ENCODE results near the gene SSRP1.

Gene SSRP1

DNA sequence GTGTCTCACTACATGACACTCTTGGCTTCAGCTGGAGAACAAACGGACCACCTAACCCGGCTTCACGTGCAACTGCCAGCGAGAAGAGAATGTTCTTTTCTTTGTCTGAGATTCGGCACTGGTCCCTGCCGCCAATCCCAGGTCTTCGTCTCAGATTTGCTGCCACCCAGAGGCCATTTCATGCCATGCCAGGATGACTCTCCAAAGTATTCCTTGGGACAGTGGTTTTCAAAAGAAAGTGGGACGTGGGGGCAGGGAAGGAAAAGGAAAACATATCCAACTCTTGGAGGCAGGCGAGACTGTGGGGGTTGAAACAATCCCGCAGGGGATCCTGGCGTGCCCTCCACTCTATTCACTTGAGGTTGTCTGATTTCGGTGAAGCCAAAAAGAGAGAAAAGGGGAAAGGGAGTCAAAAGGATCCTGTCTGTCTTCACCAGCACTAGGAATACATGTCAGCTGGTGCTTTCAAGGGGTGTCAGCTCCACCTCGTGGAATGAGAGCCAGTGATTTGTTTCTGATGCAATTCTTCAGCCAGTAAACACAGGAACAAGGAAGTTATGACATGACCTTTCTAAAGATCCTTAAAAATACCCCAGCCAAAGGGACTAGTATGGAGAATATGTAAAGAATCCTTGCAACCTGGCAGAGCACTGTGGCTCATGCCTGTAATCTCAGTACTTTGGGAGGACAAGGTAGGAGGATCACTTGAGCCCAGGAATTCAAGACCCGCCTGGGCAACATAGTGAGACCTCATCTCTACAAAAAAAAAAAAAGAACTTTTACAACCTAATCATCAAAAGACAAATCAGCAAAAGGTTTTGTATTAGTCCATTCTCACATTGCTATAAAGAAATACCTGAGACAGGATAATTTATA is 57.6 kb downstream of the SSRP1 start:
- no peak for TF ChIP-seq YY1 (IDR thresholded peaks at IDR 0.05; ENCODE audit: insufficient read depth, insufficient read length)
- TF ChIP-seq SUZ12 (IDR thresholded peaks at IDR 0.05; ENCODE audit: extremely low read depth, insufficient read depth, insufficient read length): no peak
- TF ChIP-seq ZNF274 (IDR thresholded peaks at IDR 0.05; ENCODE audit: low read depth, low read length): no peak
- Histone ChIP-seq H3K36me3 (ENCODE audit: insufficient read depth, insufficient read length, low read length) (no peaks in the 10 kb centered on the region), H3K9ac (ENCODE audit: insufficient read length, low read depth) (peak overlapping the region; percentile 28), H3K27me3 (ENCODE audit: insufficient read depth, insufficient read length) (peaks cover 10% of the 10 kb centered on the region), H3K4me3 (ENCODE audit: insufficient read length, low read depth) (no peak overlapping the region), H3K9me3 (ENCODE audit: insufficient read depth, low read length) (peaks cover 24% of the 10 kb centered on the region), H3K4me1 (ENCODE audit: insufficient read depth, insufficient read length) (no peaks in the 10 kb centered on the region)
- DNase-seq (ENCODE audit: low read depth, low spot score): peak; percentile 76

DNA sequence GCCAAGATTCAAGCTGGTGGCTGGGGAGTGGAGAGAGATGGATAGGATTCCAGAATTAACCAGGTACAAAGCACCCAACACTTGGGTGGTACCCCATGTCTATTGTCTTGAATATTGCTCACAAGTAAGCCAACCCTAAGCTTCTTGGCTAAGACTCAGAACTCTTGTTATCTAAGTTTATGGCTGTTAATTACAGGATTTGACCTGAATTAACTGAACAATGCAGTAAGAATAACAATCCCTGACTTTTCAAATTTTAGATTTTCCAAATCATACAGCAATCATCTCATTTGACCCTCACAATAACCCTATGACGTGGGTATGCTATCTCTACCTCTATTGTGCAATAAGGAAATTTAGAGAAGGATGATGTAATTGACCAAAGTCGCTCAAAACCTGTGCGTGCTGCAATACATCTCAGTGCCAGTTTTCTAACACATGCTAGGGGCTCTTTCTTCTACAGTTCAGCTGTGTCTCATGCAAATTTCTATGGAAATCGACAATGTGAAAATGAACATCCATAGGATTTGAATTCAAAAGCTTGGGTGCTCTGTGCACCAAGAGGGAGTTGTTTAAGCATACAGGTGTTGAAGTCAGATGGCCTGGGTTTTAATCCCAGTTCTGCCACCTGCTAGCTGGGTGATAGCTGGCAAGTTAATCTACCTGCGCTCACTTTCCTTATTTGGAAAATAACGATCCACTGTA is 58.6 kb downstream of the SSRP1 start:
- H3K4me3 ChIP-seq (ENCODE audit: insufficient read length, low read depth): no peak overlapping the region
- no peaks in the 10 kb centered on the region for H3K36me3 ChIP-seq (ENCODE audit: insufficient read depth, insufficient read length, low read length)
- DNase-seq (ENCODE audit: low read depth, low spot score): no peak
- H3K9me3 ChIP-seq (ENCODE audit: insufficient read depth, low read length): peaks cover 24% of the 10 kb centered on the region
- H3K9ac ChIP-seq (ENCODE audit: insufficient read length, low read depth): no peak overlapping the region
- peaks cover 10% of the 10 kb centered on the region for H3K27me3 ChIP-seq (ENCODE audit: insufficient read depth, insufficient read length)
- H3K4me1 ChIP-seq (ENCODE audit: insufficient read depth, insufficient read length): no peaks in the 10 kb centered on the region
- TF ChIP-seq YY1 (IDR thresholded peaks at IDR 0.05; ENCODE audit: insufficient read depth, insufficient read length) (no peak), SUZ12 (IDR thresholded peaks at IDR 0.05; ENCODE audit: extremely low read depth, insufficient read depth, insufficient read length) (no peak), ZNF274 (IDR thresholded peaks at IDR 0.05; ENCODE audit: low read depth, low read length) (no peak)

DNA sequence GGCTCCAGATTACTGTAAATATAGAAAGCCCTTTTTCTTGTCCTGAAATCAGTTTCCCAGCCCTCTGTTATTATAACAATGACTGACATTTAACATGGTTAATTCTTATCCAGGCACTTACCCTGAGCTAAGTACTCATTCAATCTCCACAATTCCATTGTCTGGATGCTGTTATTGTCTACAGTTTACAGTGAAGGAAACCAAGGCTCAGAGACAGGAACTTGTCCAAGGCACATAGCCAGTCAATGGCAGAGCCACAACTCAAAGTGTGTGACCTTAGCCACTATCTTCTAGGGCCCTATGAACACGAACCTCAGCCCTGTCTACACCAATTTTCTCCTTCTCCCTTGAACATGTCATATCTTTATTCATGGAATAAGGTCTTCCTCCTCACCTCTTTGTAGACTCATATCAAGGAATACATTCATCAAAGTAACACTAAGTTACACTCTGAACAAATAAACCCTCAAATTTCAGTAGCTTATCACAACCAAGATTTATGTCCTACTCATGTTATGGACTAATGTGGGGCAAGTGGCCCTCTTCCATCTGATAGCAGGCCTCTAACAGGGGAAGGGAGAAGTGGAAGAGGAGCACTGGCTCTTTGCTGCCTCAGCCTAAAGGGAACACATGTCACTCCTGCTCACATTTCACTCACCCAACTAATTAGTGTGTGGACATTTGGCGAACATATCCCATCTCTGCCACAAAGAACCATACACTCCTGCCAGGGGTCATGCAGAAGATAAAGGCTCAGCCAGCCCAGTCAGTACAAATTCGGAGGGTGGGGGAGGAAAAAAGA is 59.3 kb downstream of the SSRP1 start:
- no peaks in the 10 kb centered on the region for H3K4me1 ChIP-seq (ENCODE audit: insufficient read depth, insufficient read length)
- H3K4me3 ChIP-seq (ENCODE audit: insufficient read length, low read depth): no peak overlapping the region
- DNase-seq (ENCODE audit: low read depth, low spot score): no peak
- no peak overlapping the region for H3K9ac ChIP-seq (ENCODE audit: insufficient read length, low read depth)
- peaks cover 10% of the 10 kb centered on the region for H3K27me3 ChIP-seq (ENCODE audit: insufficient read depth, insufficient read length)
- H3K9me3 ChIP-seq (ENCODE audit: insufficient read depth, low read length): peaks cover 21% of the 10 kb centered on the region
- H3K36me3 ChIP-seq (ENCODE audit: insufficient read depth, insufficient read length, low read length): no peaks in the 10 kb centered on the region
- no peak for TF ChIP-seq ZNF274 (IDR thresholded peaks at IDR 0.05; ENCODE audit: low read depth, low read length)
- TF ChIP-seq YY1 (IDR thresholded peaks at IDR 0.05; ENCODE audit: insufficient read depth, insufficient read length): no peak
- no peak for TF ChIP-seq SUZ12 (IDR thresholded peaks at IDR 0.05; ENCODE audit: extremely low read depth, insufficient read depth, insufficient read length)
